ENCODE measurements around the gene SIM2. TPM values are rescaled to one million over a fixed set of nuclear protein-coding genes. Genes with fewer than 3 reads are reported as not detected.

Gene SIM2
- total RNA-seq, 1 donor from 2014 or later, result not detected

- Histone ChIP-seq H3K4me3 (no peak overlapping the region), H3K27me3 (no peaks in the 10 kb centered on the region), H3K9me3 (no peaks in the 10 kb centered on the region), H3K4me1 (no peaks in the 10 kb centered on the region), H3K36me3 (no peaks in the 10 kb centered on the region), H3K27ac (no peak overlapping the region)
- no peak for TF ChIP-seq POLR2AphosphoS5 (IDR thresholded peaks at IDR 0.05; ENCODE audit: insufficient read depth in 1 of 2, low read depth in 1 of 2)
- no peak for DNase-seq (ENCODE audit: extremely low spot score in 2 of 2)
- intact Hi-C loops (cut with DNase I), result no loop called here
Measured at GRCh38 chr21:36733857-36734256, 34.9 kb downstream of the SIM2 start.

GRCh38 chr21:36734367-36735200, 35.7 kb downstream of the SIM2 start:
- intact Hi-C loops (cut with DNase I), result no loop called here
- no peak for DNase-seq (ENCODE audit: extremely low spot score in 2 of 2)
- Histone ChIP-seq H3K4me3 (no peak overlapping the region), H3K27ac (no peak overlapping the region), H3K4me1 (no peaks in the 10 kb centered on the region), H3K9me3 (no peaks in the 10 kb centered on the region), H3K36me3 (no peaks in the 10 kb centered on the region), H3K27me3 (no peaks in the 10 kb centered on the region)
- TF ChIP-seq POLR2A (IDR thresholded peaks at IDR 0.05) (no peak), CTCF (IDR thresholded peaks at IDR 0.05) (no peak), POLR2AphosphoS5 (IDR thresholded peaks at IDR 0.05; ENCODE audit: insufficient read depth in 1 of 2, low read depth in 1 of 2) (no peak)

GRCh38 chr21:36735201-36735515, 36.2 kb downstream of the SIM2 start:
- Histone ChIP-seq H3K9me3 (no peaks in the 10 kb centered on the region), H3K4me1 (no peaks in the 10 kb centered on the region), H3K36me3 (no peaks in the 10 kb centered on the region), H3K27me3 (no peaks in the 10 kb centered on the region), H3K4me3 (no peak overlapping the region), H3K27ac (no peak overlapping the region)
- intact Hi-C loops (cut with DNase I), result no loop called here
- TF ChIP-seq CTCF (IDR thresholded peaks at IDR 0.05) (no peak), POLR2A (IDR thresholded peaks at IDR 0.05) (no peak), POLR2AphosphoS5 (IDR thresholded peaks at IDR 0.05; ENCODE audit: insufficient read depth in 1 of 2, low read depth in 1 of 2) (no peak)
- no peak for DNase-seq (ENCODE audit: extremely low spot score in 2 of 2)

GRCh38 chr21:36735724-36736320, 36.9 kb downstream of the SIM2 start:
- no peak for DNase-seq (ENCODE audit: extremely low spot score in 2 of 2)

GRCh38 chr21:36738489-36739126, 39.7 kb downstream of the SIM2 start:
- Histone ChIP-seq H3K27ac (no peak overlapping the region), H3K9me3 (no peaks in the 10 kb centered on the region), H3K4me3 (no peak overlapping the region), H3K4me1 (no peaks in the 10 kb centered on the region), H3K27me3 (no peaks in the 10 kb centered on the region), H3K36me3 (no peaks in the 10 kb centered on the region)
- no peak for DNase-seq (ENCODE audit: extremely low spot score in 2 of 2)
- no peak for TF ChIP-seq POLR2A (IDR thresholded peaks at IDR 0.05)
- no peak for TF ChIP-seq POLR2AphosphoS5 (IDR thresholded peaks at IDR 0.05; ENCODE audit: insufficient read depth in 1 of 2, low read depth in 1 of 2)
- no peak for TF ChIP-seq CTCF (IDR thresholded peaks at IDR 0.05)
- intact Hi-C loops (cut with DNase I), result no loop called here

More at GRCh38 chr21:36735724-36736320, 36.9 kb downstream of the SIM2 start:
- no peak for TF ChIP-seq POLR2AphosphoS5 (IDR thresholded peaks at IDR 0.05; ENCODE audit: insufficient read depth in 1 of 2, low read depth in 1 of 2)
- no peak for TF ChIP-seq POLR2A (IDR thresholded peaks at IDR 0.05)
- TF ChIP-seq CTCF (IDR thresholded peaks at IDR 0.05), result no peak
- H3K4me3 ChIP-seq, result no peak overlapping the region
- H3K27me3 ChIP-seq, result no peaks in the 10 kb centered on the region
- H3K4me1 ChIP-seq, result no peaks in the 10 kb centered on the region
- no peaks in the 10 kb centered on the region for H3K36me3 ChIP-seq
- H3K9me3 ChIP-seq, result no peaks in the 10 kb centered on the region
- intact Hi-C loops (cut with DNase I), result no loop called here
- no peak overlapping the region for H3K27ac ChIP-seq
